HFFc6 (cell line): ENCODE data around the gene GMPS. TPM values are rescaled to one million over a fixed set of nuclear protein-coding genes. Genes with fewer than 3 reads are reported as not detected.

Experiments
- DNase-seq: peaks from one replicate; pipeline ENCODE4 v3.0.0-alpha.2; 2018
- H3K27ac Mint-ChIP-seq: 2 replicates; pipeline ENCODE4 v1.8.0; 2020; ENCODE audit warnings: mild to moderate bottlenecking, mixed read lengths
- H3K27me3 Mint-ChIP-seq: 2 replicates; pipeline ENCODE4 v1.8.0; 2021; ENCODE audit warnings: mild to moderate bottlenecking, moderate library complexity, mixed read lengths; ENCODE audit not compliant: insufficient read depth
- H3K36me3 Mint-ChIP-seq: 2 replicates; pipeline ENCODE4 v1.8.0; 2021; ENCODE audit warnings: low read depth, mixed read lengths
- H3K4me1 Mint-ChIP-seq: 2 replicates; pipeline ENCODE4 v1.8.0; 2020; ENCODE audit warnings: low read depth, mixed read lengths
- H3K4me3 Mint-ChIP-seq: 2 replicates; pipeline ENCODE4 v1.8.0; 2020; ENCODE audit warnings: mild to moderate bottlenecking, moderate library complexity, mixed read lengths
- H3K9me3 Mint-ChIP-seq: 2 replicates; pipeline ENCODE4 v1.8.0; 2020; ENCODE audit warnings: mild to moderate bottlenecking, mixed read lengths
- total RNA-seq, 6 experiments: library from RNA; stranded (reverse); fragmentation: NEBNext Ultra II Directional; extraction: Animal tissue kit (Norgen Biotek cat#: 25700); gene quantifications; 2 replicates in 1 of 6; 3 replicates in 5 of 6; pipeline ENCODE4 v1.2.3, GENCODE V29; 2021
- TF ChIP-seq, protein P1 (sequence below): fragments of 200-600 bp; sonication (generic); IDR thresholded peaks from 2 replicates; pipeline ENCODE4 v1.5.0; 2021; ENCODE audit warnings: antibody characterized with exemption, mild to moderate bottlenecking

Gene GMPS
- total RNA-seq, 6 experiments from 2014 or later, result 63.5 to 90.2 (median 75.0) TPM

DNA sequence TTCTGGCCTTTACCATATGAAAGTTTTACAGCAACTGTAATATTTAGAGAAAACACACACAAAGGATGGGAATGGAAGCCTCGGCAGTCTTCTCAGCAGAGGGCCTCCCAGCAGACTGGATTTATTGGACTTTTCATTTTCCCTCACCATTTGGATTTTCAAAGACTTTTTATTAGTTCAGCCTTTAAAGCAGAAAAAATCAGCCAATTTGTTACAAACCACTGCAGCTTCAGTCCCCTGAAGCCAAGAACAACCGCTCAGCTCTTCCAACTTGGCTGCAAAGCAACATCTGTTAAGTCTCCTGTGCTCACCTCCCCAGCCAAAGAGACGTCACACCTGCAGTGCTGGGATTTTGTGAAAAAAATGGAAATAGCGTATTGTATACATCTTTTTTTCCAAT lies 120.8 kb downstream of the GMPS start:
- Mint-ChIP-seq H3K4me1 (peaks cover 8% of the 10 kb centered on the region; the same call in 1 of the 2 replicates), H3K27me3 (peaks cover 4% of the 10 kb centered on the region; the same call in 1 of the 2 replicates), H3K27ac (no peak overlapping the region), H3K36me3 (no peaks in the 10 kb centered on the region), H3K9me3 (no peaks in the 10 kb centered on the region), H3K4me3 (no peak overlapping the region)
- TF ChIP-seq, protein P1, sequence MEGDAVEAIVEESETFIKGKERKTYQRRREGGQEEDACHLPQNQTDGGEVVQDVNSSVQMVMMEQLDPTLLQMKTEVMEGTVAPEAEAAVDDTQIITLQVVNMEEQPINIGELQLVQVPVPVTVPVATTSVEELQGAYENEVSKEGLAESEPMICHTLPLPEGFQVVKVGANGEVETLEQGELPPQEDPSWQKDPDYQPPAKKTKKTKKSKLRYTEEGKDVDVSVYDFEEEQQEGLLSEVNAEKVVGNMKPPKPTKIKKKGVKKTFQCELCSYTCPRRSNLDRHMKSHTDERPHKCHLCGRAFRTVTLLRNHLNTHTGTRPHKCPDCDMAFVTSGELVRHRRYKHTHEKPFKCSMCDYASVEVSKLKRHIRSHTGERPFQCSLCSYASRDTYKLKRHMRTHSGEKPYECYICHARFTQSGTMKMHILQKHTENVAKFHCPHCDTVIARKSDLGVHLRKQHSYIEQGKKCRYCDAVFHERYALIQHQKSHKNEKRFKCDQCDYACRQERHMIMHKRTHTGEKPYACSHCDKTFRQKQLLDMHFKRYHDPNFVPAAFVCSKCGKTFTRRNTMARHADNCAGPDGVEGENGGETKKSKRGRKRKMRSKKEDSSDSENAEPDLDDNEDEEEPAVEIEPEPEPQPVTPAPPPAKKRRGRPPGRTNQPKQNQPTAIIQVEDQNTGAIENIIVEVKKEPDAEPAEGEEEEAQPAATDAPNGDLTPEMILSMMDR, result no peak
- DNase-seq, result no peak

DNA sequence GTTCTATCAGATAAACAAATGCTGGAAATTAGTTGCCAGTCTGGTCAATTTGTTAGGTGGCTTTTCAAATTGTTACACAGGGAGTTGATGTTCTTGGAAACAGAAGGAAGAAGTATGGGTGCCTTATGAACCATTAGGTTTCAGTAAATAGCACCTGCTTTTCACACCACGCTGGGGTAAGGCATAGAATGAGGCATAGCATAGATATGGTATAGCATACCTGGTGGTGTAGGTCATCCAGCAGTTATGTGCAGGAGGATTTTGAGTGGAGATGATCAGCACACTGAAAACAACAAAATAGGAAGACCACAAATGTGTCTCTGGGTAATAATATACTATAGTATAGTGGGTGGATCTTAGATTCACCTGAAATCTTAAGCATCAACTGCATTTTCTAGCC lies 121.4 kb downstream of the GMPS start:
- TF ChIP-seq, protein P1, result no peak
- Mint-ChIP-seq H3K27me3 (peaks cover 4% of the 10 kb centered on the region; the same call in 1 of the 2 replicates), H3K27ac (no peak overlapping the region), H3K4me3 (no peak overlapping the region), H3K9me3 (no peaks in the 10 kb centered on the region), H3K36me3 (no peaks in the 10 kb centered on the region), H3K4me1 (peaks cover 8% of the 10 kb centered on the region; the same call in 1 of the 2 replicates)
- DNase-seq, result no peak

Other genes starting within 250 kb of the GMPS start
- gene PLCH1, start 125.6 kb upstream of the GMPS start, total RNA-seq, result not detected
- 1 to 10 TPM; 3.3 to 4.5 (median 3.6) TPM for gene C3orf33, start 64.4 kb upstream of the GMPS start, total RNA-seq
- gene SLC33A1, start 16.2 kb upstream of the GMPS start, total RNA-seq, result 10 to 100 TPM; 20.7 to 31.8 (median 26.9) TPM
- not detected for gene KCNAB1, start 249.9 kb downstream of the GMPS start, total RNA-seq